GM19468 (cell line): ENCODE measurements around the gene SMC1B.
"Not testable (repeated sequence)": the region's sequence is repeated elsewhere in the genome, so short reads cannot be mapped to it uniquely, and the experiment has no call there.

Source experiments
- ATAC-seq: cut with Tn5 transposase; IDR thresholded peaks from one replicate; pipeline ENCODE4 v1.9.1; 2021; ENCODE audit warnings: mild to moderate bottlenecking, moderate library complexity, moderate number of reproducible peaks; ENCODE audit not compliant: unreplicated experiment; ENCODE audit errors: extremely low read depth

The SMC1B gene

DNA sequence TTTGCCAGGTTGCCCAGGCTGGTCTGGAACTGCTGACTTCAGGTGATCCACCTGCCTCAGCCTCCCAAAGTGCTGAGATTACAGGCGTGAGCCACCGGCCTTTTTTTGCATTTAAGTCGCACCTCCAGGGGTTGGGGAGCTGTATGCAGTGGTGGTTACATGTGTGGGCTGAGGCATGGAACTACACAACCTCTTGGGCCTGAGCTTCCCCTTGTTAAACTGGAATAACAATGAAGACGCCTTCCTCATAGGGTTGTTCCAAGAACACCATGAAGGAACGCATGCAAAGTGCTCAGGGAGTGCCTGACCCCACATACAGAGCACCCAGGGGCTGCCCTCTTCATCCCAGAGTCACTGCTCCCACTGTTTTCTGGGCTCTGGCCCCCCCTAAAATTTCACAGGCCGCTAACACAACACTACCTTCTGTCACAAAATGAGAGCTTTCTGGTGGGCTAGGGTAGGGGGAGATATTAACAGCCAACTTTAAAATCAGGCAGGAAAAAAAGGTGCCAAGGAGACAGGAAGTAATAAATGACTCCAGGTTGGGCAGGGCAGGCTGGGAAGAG lies 104.9 kb downstream of the SMC1B start:
- ATAC-seq = no peak

DNA sequence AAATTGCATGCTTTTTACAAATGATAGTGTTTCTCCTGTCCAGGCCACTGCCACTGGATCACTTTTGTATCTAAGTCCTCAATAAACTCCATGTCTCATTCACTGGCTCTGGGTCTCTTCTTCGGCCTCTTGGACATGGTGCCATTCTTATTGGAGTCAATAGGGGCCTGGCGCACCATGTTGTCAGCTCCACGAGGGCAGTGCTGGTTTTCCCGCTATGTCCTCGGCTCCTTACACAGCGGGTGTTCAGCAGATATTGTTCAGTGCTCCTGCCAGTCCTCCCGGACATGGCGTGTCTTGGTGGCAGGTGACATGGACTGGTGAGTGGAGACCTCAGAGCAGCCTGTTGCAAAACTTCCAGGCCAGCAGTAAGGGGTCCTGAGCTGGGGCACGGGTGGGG lies 107.3 kb downstream of the SMC1B start:
- ATAC-seq = no peak

DNA sequence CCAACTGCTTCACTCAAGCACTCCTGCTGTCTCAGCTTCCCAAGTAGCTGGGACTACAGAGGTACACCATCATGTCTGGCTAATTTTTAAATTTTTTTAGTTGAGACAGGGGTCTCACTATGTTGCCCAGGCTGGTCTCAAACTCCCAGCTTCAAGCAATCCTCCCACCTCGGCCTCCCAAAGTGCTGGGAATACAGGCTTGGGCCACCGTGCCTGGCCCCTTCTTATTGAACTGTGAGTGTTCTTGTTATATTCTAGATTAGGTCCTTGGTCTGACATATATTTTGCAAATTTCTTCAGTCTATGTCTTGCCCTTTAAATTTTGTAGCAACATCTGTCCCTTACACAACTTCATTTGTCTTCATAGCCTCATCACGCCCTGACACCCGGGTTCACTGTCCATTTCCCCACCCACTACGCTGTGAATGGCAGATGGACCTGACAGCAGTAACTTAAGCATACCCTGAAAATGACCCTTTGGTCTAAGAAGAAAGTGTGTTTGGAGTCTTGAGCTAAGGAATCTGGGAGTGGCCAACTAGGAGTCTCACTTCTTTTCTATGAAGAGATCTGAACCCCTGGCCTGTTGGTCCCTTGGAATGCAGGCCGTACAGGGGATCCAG lies 107.8 kb downstream of the SMC1B start:
- ATAC-seq = no peak

DNA sequence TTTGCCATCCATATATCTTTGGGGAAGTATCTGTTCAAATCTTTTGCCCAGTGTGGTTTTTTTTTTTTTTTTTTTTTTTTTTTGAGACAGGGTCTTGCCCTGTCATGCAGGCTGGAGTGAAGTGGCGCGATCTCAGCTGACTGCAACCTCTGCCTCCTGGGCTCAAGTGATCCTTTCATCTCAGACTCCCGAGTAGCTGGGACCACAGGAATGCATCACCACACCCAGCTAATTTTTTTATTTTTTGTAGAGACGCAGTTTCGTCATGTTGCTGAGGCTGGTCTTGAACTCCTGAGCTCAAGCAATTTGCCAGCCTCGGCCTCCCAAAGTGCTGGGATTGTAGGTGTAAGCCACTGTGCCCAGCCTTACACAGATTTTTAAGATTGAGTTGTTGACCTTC lies 108.4 kb downstream of the SMC1B start:
- ATAC-seq = no peak

DNA sequence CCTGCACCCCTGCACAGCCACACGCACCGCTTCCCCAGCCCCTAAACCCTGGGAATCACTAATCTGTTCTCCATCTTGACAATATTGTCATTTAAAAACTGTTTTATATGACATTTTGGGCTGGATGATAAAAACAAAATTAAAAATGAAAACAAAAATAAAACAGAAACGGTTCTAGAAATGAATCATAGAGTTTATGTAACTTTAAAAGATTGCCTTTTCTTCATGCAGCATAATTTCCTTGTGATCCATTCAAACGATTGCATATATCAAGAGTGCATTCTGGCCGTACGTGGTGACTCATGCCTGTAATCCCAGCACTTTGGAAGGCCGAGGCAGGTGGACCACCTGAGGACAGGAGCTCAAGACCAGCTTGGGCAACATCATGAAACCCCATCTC lies 110.2 kb downstream of the SMC1B start:
- no peak for ATAC-seq

DNA sequence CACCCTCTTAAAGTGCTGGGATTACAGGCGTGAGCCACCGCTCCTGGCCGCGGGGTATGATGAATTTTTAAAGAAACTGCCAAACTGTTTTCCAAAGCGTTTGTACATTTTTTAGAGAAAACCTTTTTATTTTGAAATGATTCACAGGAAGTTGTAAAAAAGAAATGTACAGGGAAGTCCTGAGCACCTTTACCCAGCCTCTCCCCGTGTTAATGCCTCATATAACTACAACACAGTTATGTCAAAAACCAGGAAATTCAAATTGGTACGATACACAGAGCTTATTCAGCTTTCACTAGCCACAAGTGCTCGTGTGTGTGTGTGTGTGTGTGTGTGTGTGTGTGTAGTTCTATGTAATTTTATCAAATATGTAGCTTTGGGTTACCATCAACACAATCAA lies 110.6 kb downstream of the SMC1B start:
- no peak for ATAC-seq

DNA sequence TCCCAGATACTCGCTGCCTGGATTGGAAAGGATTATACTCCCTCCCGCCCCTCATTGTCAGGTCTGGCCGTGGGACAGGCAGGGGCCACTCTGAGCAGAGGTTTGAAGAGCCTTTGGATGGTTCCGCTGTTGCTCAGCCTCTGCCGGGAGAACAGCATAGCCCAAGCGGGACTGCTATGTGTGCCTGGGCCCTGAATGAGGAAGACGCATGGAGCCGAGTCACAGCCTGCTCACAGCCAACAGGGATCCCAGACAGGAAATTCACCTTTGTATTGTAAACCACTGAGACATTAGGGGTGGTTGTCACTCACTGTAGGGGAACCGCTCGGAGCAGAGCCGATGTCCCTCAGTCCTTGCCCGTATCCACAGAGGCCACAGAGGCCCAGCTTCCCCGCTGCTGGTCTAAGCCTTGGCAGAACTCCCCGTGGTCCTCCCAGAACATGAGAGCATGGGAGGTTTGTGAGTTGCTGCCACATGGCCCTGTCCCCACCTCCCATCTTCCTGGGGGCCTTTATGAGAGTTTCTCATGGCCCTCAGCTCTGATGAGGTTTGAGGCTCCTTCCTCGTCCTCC lies 114.4 kb downstream of the SMC1B start:
- no peak for ATAC-seq

DNA sequence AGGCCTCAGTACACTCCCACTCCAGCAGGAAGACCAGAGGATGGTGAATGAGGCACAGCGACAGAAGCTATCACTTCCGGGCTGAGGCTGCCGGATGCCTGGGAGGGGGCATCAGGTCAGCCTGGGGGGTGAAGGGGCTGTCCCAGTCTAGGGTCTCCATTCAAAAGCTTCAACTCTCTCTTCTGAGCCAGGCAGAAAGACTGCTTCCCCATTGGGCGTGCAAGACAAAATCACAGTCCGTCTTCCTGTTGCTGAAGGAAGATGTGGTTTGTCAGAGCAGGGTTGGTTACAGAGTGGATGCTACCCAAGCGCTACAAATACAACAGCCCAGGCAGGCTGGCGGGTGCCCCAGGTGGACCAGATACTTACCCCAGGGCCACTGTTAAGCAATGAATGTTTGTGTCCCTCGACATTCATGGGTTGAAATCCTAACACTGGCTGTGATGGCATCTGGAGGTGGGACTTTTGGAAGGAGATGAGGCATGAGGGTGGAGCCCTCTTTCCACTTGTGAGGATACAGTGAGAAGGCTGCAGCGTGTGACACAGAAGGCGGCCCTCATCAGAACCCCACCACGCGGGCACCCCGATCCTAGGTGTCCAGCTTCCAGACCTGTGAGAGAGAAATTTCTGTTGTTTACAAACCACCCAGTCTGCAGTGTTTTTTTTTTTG lies 116.6 kb downstream of the SMC1B start:
- no peak for ATAC-seq

DNA sequence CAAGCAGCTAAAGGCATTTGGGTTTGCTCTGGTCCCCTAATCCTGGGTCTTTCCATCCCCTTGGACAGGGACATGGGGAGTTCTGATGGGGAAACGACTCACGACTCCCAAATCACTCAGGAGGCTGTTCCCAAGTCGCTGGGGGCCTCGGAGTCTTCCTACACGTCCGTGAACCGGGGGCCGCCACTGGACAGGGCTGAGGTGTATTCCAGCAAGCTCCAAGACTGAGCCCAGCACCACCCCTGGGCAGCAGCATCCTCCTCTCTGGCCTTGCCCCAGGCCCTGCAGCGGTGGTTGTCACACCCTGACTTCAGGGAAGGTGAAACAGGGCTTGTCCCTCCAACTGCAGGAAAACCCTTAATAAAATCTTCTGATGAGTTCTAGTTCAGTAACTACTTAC lies 117.9 kb downstream of the SMC1B start:
- ATAC-seq = no peak

DNA sequence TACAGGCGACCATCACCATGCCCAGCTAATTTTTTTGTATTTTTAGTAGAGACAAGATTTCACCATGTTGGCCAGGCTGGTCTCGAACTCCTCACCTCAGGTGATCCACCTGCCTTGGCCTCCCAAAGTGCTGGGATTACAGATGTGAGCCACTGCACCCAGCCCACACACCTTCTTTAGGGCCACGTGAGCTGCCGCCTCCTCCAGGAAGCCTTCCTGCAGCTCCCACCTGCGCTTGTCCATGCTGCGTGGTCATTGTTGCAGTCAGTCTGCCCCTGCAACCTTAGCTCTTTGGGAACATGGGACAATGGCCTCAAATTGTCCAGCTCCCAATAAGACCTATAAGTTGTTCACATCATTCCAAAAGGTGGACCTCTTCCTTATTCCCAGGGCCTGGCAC lies 118.4 kb downstream of the SMC1B start:
- not testable (repeated sequence) for ATAC-seq
